MM.1S (cell line): ENCODE results near the gene TGFBI.

Source experiments
- DNase-seq: peaks from one replicate; pipeline ENCODE4 v3.0.0-alpha.2; 2015
- H2AFZ ChIP-seq: fragments of 300-600 bp; sonication (generic); 2 replicates; pipeline ENCODE4 v1.6.0; 2016; ENCODE audit warnings: antibody characterized with exemption, low read length
- H3F3A ChIP-seq: fragments of 300-600 bp; sonication (generic); 2 replicates; pipeline ENCODE4 v1.6.1; 2016; ENCODE audit warnings: mild to moderate bottlenecking, antibody characterized with exemption, low read length, moderate library complexity, mixed read lengths; ENCODE audit not compliant: insufficient read depth
- H3K27ac ChIP-seq: fragments of 300-600 bp; sonication (generic); 2 replicates; pipeline ENCODE4 v1.5.1; 2016; ENCODE audit warnings: mild to moderate bottlenecking, low read length
- H3K27me3 ChIP-seq: fragments of 300-600 bp; sonication (generic); replicated peaks from 2 replicates; pipeline ENCODE4 v1.6.0; 2016; ENCODE audit warnings: low read length; ENCODE audit not compliant: insufficient read depth
- H3K36me3 ChIP-seq: fragments of 300-600 bp; sonication (generic); replicated peaks from 2 replicates; pipeline ENCODE4 v1.6.1; 2016; ENCODE audit warnings: mild to moderate bottlenecking, low read length, mixed read lengths; ENCODE audit not compliant: insufficient read depth
- H3K4me1 ChIP-seq: fragments of 300-600 bp; sonication (generic); 2 replicates; pipeline ENCODE4 v1.6.1; 2016; ENCODE audit warnings: low read length, mixed read lengths
- H3K4me2 ChIP-seq: fragments of 300-600 bp; sonication (generic); 2 replicates; pipeline ENCODE4 v1.6.0; 2016; ENCODE audit warnings: low read depth, low read length
- H3K4me3 ChIP-seq: fragments of 300-600 bp; sonication (generic); 2 replicates; pipeline ENCODE4 v1.5.1; 2016; ENCODE audit warnings: low read length, mixed read lengths
- H3K79me2 ChIP-seq: fragments of 300-600 bp; sonication (generic); 2 replicates; pipeline ENCODE4 v1.6.1; 2016; ENCODE audit warnings: mixed run types, low read length, mixed read lengths
- H3K9ac ChIP-seq: fragments of 300-600 bp; sonication (generic); 2 replicates; pipeline ENCODE4 v1.6.1; 2016; ENCODE audit warnings: low read length, mixed read lengths
- H3K9me2 ChIP-seq: fragments of 300-600 bp; sonication (generic); replicated peaks from 2 replicates; pipeline ENCODE4 v1.6.1; 2016; ENCODE audit warnings: mild to moderate bottlenecking, low read length, mixed read lengths; ENCODE audit not compliant: insufficient read depth
- H3K9me3 ChIP-seq: fragments of 300-600 bp; sonication (generic); replicated peaks from 2 replicates; pipeline ENCODE4 v1.6.1; 2016; ENCODE audit warnings: mild to moderate bottlenecking, low read length, mixed read lengths; ENCODE audit not compliant: insufficient read depth
- H4K20me1 ChIP-seq: fragments of 300-600 bp; sonication (generic); 2 replicates; pipeline ENCODE4 v1.6.1; 2016; ENCODE audit warnings: mild to moderate bottlenecking, low read length, moderate library complexity, mixed read lengths; ENCODE audit not compliant: insufficient read depth
- EZH2 ChIP-seq: fragments of 300-600 bp; sonication (generic); optimal IDR thresholded peaks from 2 replicates; pipeline ENCODE3; 2017; ENCODE audit warnings: low read depth, mild to moderate bottlenecking, antibody characterized with exemption, low read length, mixed read lengths
- EZH2phosphoT487 ChIP-seq: fragments of 300-600 bp; sonication (generic); IDR thresholded peaks from 2 replicates; pipeline ENCODE4 v1.6.1; 2018; ENCODE audit warnings: antibody characterized with exemption, low read length
- TF ChIP-seq, protein P1 (sequence below): fragments of 300-600 bp; sonication (generic); IDR thresholded peaks from 2 replicates; pipeline ENCODE4 v1.5.1; 2016; ENCODE audit warnings: antibody characterized with exemption, low read length, mixed read lengths

TGFBI gene

DNA sequence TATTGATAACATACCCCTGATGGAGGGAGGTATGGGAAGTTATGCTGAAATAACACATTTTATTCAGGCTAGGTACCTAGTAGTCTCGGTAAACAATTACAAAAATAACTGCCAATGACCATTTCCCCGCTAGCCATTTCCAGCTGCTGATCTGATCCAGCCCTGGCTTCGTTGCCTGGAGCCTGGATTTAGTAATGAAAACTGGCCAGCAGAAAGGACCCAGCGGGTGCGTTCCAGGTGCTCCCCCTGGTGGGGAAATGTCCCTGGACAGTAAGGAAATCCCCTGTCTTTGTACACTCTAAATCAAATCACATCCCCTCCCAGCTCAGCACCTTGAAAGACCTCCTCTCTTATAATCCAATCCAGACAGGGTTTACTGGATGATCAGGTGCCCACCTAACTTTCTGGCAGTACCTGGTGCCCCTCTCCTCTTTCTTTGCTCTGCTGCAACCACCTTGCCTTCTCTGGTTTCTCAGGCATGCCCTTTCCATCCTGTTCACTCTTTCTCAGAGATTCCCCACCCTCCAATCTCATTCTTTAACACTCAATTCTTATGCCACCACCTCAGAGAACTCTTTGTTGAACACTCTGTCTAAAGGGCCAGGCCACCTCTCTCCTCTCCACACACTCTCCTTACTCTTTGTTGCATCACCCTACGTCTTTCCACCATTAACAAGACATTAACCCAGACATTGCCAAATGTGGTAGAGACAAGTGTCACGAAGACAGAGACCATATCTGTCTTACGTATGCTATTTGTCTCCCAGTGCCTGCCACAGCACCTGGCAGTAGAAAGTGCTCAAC is 53.8 kb downstream of the TGFBI start:
- Histone ChIP-seq H3K9me2 (no peaks in the 10 kb centered on the region), H3K79me2 (no peaks in the 10 kb centered on the region), H3K36me3 (no peaks in the 10 kb centered on the region), H4K20me1 (no peaks in the 10 kb centered on the region), H3K27me3 (no peaks in the 10 kb centered on the region), H3K4me3 (no peak overlapping the region), H3K4me2 (no peak overlapping the region), H3K27ac (no peak overlapping the region), H2AFZ (0 out of 2 replicates have a peak overlapping the region, but pooled peaks have one; percentile 20), H3K9me3 (no peaks in the 10 kb centered on the region), H3K4me1 (no peaks in the 10 kb centered on the region), H3F3A (no peaks in the 10 kb centered on the region), H3K9ac (no peak overlapping the region)
- TF ChIP-seq EZH2phosphoT487 (no peak), EZH2 (no peak)
- TF ChIP-seq, protein P1, sequence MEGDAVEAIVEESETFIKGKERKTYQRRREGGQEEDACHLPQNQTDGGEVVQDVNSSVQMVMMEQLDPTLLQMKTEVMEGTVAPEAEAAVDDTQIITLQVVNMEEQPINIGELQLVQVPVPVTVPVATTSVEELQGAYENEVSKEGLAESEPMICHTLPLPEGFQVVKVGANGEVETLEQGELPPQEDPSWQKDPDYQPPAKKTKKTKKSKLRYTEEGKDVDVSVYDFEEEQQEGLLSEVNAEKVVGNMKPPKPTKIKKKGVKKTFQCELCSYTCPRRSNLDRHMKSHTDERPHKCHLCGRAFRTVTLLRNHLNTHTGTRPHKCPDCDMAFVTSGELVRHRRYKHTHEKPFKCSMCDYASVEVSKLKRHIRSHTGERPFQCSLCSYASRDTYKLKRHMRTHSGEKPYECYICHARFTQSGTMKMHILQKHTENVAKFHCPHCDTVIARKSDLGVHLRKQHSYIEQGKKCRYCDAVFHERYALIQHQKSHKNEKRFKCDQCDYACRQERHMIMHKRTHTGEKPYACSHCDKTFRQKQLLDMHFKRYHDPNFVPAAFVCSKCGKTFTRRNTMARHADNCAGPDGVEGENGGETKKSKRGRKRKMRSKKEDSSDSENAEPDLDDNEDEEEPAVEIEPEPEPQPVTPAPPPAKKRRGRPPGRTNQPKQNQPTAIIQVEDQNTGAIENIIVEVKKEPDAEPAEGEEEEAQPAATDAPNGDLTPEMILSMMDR: peak; percentile 79
- DNase-seq: peak; percentile 62

DNA sequence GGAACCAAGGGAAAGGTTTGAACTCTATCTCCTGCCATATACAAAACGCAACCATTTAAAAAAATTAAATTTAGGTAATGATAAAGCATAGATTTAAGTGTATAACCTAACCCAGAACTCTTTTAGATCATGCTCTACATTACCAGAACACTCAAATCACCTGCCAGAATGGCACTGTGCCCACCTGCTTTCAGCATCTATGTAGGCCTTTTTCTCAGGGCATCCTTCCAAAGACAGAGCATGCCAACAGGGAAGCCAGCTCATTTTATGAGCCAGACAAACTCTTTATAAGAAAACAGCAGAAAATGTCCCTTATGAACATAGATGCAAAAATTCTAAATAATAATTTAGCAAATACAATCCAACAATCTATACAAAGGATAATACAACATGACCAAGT is 55.9 kb downstream of the TGFBI start:
- DNase-seq: no peak
- TF ChIP-seq EZH2 (no peak), EZH2phosphoT487 (no peak)
- TF ChIP-seq, protein P1: no peak
- H3F3A ChIP-seq: no peaks in the 10 kb centered on the region
- H3K27me3 ChIP-seq: no peaks in the 10 kb centered on the region
- no peaks in the 10 kb centered on the region for H3K36me3 ChIP-seq
- no peaks in the 10 kb centered on the region for H4K20me1 ChIP-seq
- H3K9ac ChIP-seq: no peak overlapping the region
- no peaks in the 10 kb centered on the region for H3K79me2 ChIP-seq
- no peak overlapping the region for H3K27ac ChIP-seq
- H3K4me1 ChIP-seq: no peaks in the 10 kb centered on the region
- H3K4me2 ChIP-seq: no peak overlapping the region
- H3K4me3 ChIP-seq: no peak overlapping the region
- no peaks in the 10 kb centered on the region for H3K9me3 ChIP-seq
- no peak overlapping the region for H2AFZ ChIP-seq
- no peaks in the 10 kb centered on the region for H3K9me2 ChIP-seq

DNA sequence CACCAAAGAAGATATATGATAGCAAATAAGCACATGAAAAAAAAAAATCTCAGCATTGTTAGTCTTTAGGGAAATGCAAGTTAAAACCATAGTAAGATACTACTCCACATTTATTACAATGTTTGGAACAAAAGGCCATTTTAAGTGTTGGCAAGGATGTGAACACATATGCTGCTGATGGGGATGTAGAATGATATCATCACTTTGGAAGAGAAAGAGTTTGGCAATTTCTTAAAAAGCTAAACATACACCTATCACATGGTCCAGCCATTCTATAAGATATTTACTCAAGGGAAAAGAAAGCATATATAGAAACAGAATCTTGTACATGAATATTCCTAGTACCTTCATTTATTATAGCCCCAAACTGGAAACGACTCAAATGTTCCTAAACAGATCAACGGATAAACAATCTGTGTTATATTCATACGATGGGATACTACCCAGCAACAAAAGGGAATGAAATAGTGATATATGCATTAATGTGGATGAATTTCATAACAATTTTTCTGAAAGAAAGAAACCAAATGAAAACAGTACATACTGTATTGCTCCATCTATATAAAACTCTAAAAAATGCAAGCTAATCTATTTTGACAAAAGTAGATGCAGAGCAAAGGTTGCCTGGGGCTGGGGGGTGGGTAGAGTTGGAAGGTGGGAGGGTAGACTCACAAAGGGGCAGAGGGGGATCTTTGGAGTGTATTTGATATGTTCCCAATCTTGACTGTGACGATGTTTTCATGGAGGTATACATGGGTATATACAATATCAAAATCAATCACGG is 58.2 kb downstream of the TGFBI start:
- H3K4me3 ChIP-seq: no peak overlapping the region
- no peaks in the 10 kb centered on the region for H3K27me3 ChIP-seq
- no peaks in the 10 kb centered on the region for H3K79me2 ChIP-seq
- TF ChIP-seq EZH2phosphoT487: no peak
- TF ChIP-seq, protein P1: no peak
- no peaks in the 10 kb centered on the region for H4K20me1 ChIP-seq
- H3K9ac ChIP-seq: no peak overlapping the region
- DNase-seq: no peak
- H3K36me3 ChIP-seq: no peaks in the 10 kb centered on the region
- no peak overlapping the region for H3K27ac ChIP-seq
- no peaks in the 10 kb centered on the region for H3K4me1 ChIP-seq
- no peak overlapping the region for H2AFZ ChIP-seq
- H3F3A ChIP-seq: no peaks in the 10 kb centered on the region
- H3K9me3 ChIP-seq: no peaks in the 10 kb centered on the region
- no peaks in the 10 kb centered on the region for H3K9me2 ChIP-seq
- H3K4me2 ChIP-seq: no peak overlapping the region
